HUES6 (cell line): ENCODE data around the gene SH2D2A.

Source experiments
- H3K27ac ChIP-seq: 2 replicates; pipeline ENCODE4 v1.7.0; 2013; ENCODE audit warnings: low read depth, mild to moderate bottlenecking, low read length, inconsistent platforms
- H3K27me3 ChIP-seq: 2 replicates; pipeline ENCODE4 v1.6.1; 2013; ENCODE audit warnings: low read length; ENCODE audit not compliant: control insufficient read depth, insufficient read depth
- H3K36me3 ChIP-seq: 2 replicates; pipeline ENCODE4 v1.6.1; 2013; ENCODE audit warnings: low read length; ENCODE audit not compliant: control insufficient read depth, insufficient read depth
- H3K4me1 ChIP-seq: 2 replicates; pipeline ENCODE4 v1.6.1; 2013; ENCODE audit warnings: low read length; ENCODE audit not compliant: control insufficient read depth, insufficient read depth
- H3K4me3 ChIP-seq: 2 replicates; pipeline ENCODE4 v1.5.1; 2013; ENCODE audit warnings: low read depth, low read length
- H3K9ac ChIP-seq: one replicate; pipeline ENCODE4 v1.6.1; 2013; ENCODE audit warnings: mild to moderate bottlenecking, low read length
- H3K9me3 ChIP-seq: 2 replicates; pipeline ENCODE4 v1.6.1; 2013; ENCODE audit warnings: low read depth, low read length; ENCODE audit not compliant: control insufficient read depth, insufficient read depth

Gene SH2D2A

DNA sequence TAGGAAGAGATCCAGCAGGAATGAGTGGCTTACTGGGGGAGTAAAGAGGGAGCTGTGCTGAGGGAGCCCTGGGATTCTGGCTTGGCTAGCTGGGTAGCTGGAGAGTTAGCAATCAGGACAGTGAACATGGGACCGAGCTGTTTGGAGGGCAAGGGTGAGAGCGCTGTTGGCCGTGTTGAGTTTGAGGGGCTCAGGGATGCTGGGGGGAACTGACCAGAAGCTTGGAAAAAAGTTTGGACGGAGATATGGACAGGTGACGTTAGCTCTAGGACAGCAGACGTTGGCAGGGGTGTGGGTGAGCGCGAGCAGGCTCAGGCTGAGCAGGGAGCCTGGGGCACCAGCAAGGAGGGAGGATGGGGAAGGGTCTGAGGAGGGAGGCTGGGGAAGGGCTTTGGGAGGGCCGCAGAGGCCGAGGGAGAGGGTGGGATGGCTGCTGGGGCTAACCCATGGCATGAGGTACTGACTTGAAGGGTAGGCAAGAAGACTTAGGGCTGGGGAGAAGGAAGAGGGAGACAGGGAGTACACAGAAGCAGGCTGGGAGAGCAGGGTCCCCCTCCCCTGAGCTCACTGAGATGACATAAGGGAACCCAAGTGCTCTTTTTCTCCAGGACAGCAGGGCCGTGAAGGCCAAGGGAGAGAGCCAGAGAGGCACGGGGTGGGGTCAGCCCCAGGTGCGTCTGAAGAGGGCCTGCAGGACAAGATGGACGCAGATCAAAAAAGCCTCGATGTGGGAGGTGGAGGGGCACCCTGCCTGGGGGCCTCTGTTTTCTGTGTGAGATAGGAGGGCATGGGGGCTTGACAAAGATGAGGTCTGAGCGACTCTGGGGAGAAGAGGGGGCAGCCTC is 8.2 kb downstream of the SH2D2A start:
- Histone ChIP-seq H3K27me3 (peaks cover 17% of the 10 kb centered on the region), H3K4me1 (peaks cover 4% of the 10 kb centered on the region), H3K27ac (no peak overlapping the region), H3K9ac (no peak overlapping the region), H3K9me3 (no peaks in the 10 kb centered on the region), H3K36me3 (0 out of 2 replicates have a peak, but pooled peaks cover 2% of the 10 kb centered on the region), H3K4me3 (no peak overlapping the region)

GRCh38 chr1:156807627-156808026 is 9.0 kb downstream of the SH2D2A start:
- Histone ChIP-seq H3K4me1 (no peaks in the 10 kb centered on the region; the same call in 1 of the 2 replicates), H3K36me3 (0 out of 2 replicates have a peak, but pooled peaks cover 2% of the 10 kb centered on the region), H3K9ac (no peak overlapping the region), H3K27me3 (peaks cover 9% of the 10 kb centered on the region), H3K27ac (no peak overlapping the region), H3K9me3 (no peaks in the 10 kb centered on the region), H3K4me3 (no peak overlapping the region)

DNA sequence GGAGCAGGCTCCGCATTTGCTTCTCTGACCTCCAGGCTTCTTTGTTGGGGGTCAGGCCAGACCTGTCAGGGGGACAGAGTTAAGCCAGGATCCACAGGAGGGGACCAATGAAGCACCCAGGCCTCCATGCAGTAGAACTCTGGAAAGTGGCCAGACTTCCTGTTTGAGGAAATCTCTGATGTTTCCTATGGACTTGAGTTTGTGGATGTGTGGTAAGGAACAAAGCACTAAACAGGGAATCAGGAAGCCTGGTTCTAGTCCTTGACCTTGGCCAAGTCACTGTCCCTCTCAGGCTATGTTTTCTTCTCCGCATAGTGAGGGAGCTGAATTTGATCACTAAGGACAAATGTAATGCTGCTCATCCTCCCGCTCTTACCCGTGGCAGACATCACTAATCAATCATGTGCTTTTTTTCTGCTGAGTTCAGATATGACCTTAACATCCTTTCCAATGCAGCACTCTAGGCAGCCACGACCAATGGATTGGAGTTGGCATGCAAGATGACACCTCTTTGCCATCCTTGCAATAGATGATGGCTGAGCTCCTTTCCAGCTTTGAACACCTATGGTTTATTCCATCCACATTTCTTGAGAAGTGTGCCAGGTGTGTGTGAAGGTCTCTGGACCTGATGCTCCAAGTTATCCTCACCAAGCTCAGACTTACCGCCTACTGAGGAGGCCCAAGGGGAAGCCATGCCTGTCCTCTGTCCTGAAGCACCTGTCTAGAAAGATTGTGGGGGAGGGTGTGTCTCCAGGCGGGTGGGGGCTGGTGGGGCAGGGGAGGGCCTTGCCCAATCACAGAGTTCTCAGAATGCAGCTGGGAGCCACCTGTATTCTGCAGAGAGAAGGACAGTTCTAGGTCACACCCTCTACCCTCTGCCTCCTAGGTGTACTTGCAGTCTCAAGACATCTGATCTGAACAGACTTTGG is 9.9 kb downstream of the SH2D2A start:
- no peaks in the 10 kb centered on the region; the same call in 1 of the 2 replicates for H3K4me1 ChIP-seq
- no peak overlapping the region for H3K4me3 ChIP-seq
- H3K36me3 ChIP-seq: peaks cover 4% of the 10 kb centered on the region
- peaks cover under 1% of the 10 kb centered on the region; the same call in 1 of the 2 replicates for H3K27me3 ChIP-seq
- H3K27ac ChIP-seq: no peak overlapping the region
- H3K9ac ChIP-seq: no peak overlapping the region
- H3K9me3 ChIP-seq: no peaks in the 10 kb centered on the region

DNA sequence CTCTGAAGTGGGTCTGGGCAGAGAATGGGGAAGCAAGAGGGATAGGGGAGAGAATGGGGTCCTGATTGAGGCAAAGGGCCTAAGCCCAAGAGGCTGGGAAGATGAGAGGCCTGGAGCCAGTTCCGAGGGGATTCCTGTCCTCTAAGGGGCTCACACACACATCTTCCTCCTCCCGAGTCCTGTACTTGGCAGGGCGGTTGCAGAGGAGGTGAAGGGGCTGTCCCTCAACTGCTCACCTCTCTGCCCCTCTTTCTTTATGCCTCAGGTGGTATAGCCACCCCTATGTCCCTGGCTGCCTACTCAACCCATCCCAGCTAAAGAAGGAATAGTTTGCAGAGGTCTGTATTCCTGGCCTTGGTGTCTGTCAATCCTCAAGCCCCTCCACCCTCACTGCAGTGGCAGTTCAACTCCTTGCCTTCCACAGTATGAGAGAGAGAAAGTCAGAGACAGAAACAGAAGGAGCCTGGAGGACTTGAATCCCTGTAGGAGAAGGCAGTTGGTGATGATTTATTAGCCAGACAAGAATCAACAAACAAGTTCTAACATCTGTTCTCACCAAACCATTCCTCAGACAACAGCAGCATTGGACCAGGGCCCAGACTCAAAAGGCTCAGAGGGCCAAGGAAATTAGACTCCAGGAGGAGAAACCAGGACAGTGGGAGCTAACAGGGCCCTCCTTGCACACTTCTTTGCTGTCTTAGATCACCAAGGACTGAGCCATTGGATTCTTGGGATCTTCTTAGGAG is 10.7 kb downstream of the SH2D2A start:
- Histone ChIP-seq H3K4me3 (no peak overlapping the region), H3K27ac (no peak overlapping the region), H3K36me3 (peaks cover 12% of the 10 kb centered on the region), H3K4me1 (no peaks in the 10 kb centered on the region; the same call in 1 of the 2 replicates), H3K9me3 (no peaks in the 10 kb centered on the region), H3K27me3 (no peaks in the 10 kb centered on the region), H3K9ac (no peak overlapping the region)

DNA sequence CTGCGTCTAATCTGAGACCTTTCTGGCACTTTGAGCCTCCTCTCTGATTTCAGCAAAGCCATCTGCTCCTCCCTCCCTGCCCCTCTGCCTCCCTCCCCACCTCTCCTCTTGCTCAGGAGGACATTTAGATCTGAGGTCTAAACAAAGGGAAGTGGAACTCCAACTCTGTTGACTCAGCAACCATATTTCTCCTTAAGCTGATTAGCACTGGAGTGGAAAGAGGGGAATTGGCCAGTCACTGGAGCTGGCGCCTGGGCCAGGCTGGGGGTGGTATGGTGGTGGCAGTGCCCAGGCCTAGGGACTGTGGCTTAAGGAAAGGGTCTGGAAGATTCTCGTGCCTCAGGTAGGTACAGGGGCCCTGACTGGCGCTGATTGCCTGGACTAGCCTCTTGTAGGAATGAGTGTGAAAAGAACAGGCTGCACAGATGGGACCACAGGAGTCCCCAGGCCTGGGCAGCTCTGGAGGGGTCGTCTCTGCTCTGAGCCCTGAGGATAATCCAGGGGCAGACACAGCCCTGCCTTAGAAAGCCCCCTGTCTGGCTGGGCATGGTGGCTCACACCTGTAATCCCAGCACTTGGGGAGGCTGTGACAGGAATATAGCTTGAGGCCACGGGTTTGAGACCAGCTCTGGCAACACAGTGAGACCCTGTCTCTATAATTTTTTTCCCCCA is 11.9 kb downstream of the SH2D2A start:
- no peak overlapping the region for H3K27ac ChIP-seq
- H3K27me3 ChIP-seq: no peaks in the 10 kb centered on the region
- H3K4me3 ChIP-seq: no peak overlapping the region
- no peaks in the 10 kb centered on the region; the same call in 1 of the 2 replicates for H3K4me1 ChIP-seq
- peaks cover 24% of the 10 kb centered on the region for H3K36me3 ChIP-seq
- H3K9ac ChIP-seq: no peak overlapping the region
- H3K9me3 ChIP-seq: no peaks in the 10 kb centered on the region

DNA sequence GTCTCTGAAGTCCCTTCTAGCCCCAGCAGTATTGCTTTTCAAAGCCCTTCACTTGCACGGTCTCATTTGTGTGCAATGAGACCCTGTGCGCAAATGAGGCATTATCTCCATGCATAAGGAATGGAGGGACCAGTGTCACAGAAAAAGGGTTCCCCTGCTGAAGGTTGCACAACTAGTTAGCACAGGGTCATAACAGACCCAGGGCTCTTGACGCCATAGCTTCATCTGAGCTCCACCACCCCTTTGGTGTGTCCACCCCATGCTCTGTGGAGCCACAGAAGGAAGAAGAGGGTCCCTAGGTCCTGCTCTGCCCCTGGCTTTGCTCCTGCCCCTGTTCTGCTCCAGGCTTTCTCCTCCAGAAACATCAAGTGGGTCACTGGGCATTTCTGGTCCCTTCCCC is 12.6 kb downstream of the SH2D2A start:
- Histone ChIP-seq H3K9me3 (no peaks in the 10 kb centered on the region), H3K4me1 (no peaks in the 10 kb centered on the region; the same call in 1 of the 2 replicates), H3K4me3 (no peak overlapping the region), H3K9ac (no peak overlapping the region), H3K27ac (no peak overlapping the region), H3K27me3 (no peaks in the 10 kb centered on the region), H3K36me3 (peaks cover 30% of the 10 kb centered on the region)

DNA sequence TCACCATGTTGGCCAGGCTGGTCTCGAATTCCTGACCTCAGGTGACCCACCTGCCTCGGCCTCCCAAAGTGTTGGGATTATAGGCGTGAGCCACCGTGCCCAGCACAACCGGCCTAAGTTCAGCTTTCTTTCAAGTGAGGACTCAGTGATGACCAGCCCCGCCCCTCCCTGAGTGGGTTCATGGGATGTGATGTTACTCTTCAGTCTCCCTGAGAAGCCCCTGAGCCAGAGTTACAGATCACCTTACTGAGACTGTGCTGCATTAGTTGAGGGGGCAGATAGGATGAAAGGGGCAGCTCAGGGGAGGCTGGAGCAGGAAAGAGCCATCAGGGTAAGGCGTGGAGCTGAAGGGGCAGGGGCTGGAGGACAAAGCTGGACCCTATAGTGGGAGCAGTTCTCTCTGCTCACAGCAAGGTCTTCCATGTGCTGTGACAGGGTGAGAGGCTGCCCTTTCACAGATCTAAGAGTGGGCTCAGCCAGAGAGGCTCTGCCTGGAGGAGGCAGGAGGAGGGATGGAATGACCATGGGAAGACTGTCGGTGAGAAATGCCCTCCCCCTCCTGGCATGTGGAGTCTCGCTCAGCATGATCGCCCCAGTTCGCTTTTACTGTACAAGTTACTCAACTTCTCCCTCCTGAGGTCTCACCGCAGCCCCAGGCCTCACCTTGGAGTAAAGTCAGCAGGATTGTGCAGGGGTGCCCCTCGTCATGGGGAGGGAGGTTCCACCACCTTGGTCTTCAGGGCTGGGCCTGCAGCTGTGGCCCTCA is 13.4 kb downstream of the SH2D2A start:
- Histone ChIP-seq H3K4me1 (no peaks in the 10 kb centered on the region; the same call in 1 of the 2 replicates), H3K9ac (no peak overlapping the region), H3K4me3 (no peak overlapping the region), H3K9me3 (no peaks in the 10 kb centered on the region), H3K36me3 (peaks cover 36% of the 10 kb centered on the region), H3K27ac (no peak overlapping the region), H3K27me3 (no peaks in the 10 kb centered on the region)

DNA sequence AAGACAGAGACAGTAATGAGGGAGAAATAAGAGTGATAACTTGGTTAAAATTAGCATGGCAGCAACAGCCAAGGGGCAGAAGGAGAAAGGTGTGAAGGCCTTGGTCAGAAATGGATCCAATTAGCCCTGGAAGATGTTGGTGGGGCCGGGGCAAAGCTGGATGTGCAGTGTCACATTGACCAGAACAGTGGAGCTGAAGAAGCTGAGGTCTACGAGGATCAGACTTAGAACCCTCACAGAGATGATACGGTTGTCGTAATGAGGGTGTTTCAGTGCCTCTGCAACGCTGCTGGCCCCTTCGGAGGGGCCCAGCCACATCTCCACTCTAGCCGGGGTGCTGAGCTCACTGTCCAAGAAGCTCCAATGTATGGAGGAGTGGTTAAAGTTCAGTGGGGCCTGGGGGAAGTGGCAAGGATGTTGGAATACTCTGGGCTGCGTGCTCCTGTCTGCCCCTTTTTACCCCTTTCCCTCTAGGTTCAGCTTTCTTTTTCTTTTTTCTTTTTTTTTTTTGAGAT is 14.2 kb downstream of the SH2D2A start:
- Histone ChIP-seq H3K4me3 (no peak overlapping the region), H3K9me3 (no peaks in the 10 kb centered on the region), H3K27me3 (no peaks in the 10 kb centered on the region), H3K36me3 (peaks cover 44% of the 10 kb centered on the region), H3K27ac (no peak overlapping the region), H3K9ac (no peak overlapping the region), H3K4me1 (no peaks in the 10 kb centered on the region; the same call in 1 of the 2 replicates)

GRCh38 chr1:156801409-156802121 is 15.1 kb downstream of the SH2D2A start:
- H3K27ac ChIP-seq: no peak overlapping the region
- no peaks in the 10 kb centered on the region; the same call in 1 of the 2 replicates for H3K4me1 ChIP-seq
- no peak overlapping the region for H3K9ac ChIP-seq
- no peak overlapping the region for H3K4me3 ChIP-seq
- peaks cover 51% of the 10 kb centered on the region for H3K36me3 ChIP-seq
- H3K27me3 ChIP-seq: no peaks in the 10 kb centered on the region
- H3K9me3 ChIP-seq: no peaks in the 10 kb centered on the region
